Activated T-cell treated with anti-CD3 and anti-CD28 coated beads, Interleukin-2, amount 50 U/mL, for 72 hours (primary cell): ENCODE data around the gene NANOS1. TPM values are rescaled to one million over a fixed set of nuclear protein-coding genes. Genes with fewer than 3 reads are reported as not detected.

Experiments
- ATAC-seq, 2 donors: fragments of 150-1000 bp; cut with Tn5 transposase; replicated peaks in 1 of 2; 2 replicates each; pipeline ENCODE4 v1.10.0; 2021; ENCODE audit warnings: moderate library complexity in 2 of 2, mild to moderate bottlenecking in 1 of 2
- DNase-seq, 2 donors: peaks; one replicate each; pipeline ENCODE4 v3.0.0; 2021 to 2022; ENCODE audit warnings: mixed read lengths in 1 of 2
- H3K27ac Mint-ChIP-seq: one replicate; pipeline ENCODE4 v1.8.0; 2022; ENCODE audit warnings: mild to moderate bottlenecking, moderate library complexity, mixed read lengths
- H3K27me3 Mint-ChIP-seq: one replicate; pipeline ENCODE4 v1.8.0; 2022; ENCODE audit warnings: low read depth, mixed read lengths
- H3K36me3 Mint-ChIP-seq, 2 donors: one replicate each; pipeline ENCODE4 v1.8.0; 2022; ENCODE audit warnings: mixed read lengths in 2 of 2, mild to moderate bottlenecking in 1 of 2; ENCODE audit not compliant: insufficient read depth in 2 of 2
- H3K4me1 Mint-ChIP-seq: one replicate; pipeline ENCODE4 v1.8.0; 2022; ENCODE audit warnings: low read depth, mixed read lengths
- H3K4me3 Mint-ChIP-seq, 2 donors: one replicate each; pipeline ENCODE4 v1.8.0; 2022; ENCODE audit warnings: mild to moderate bottlenecking in 2 of 2, mixed read lengths in 2 of 2, moderate library complexity in 2 of 2
- H3K9me3 Mint-ChIP-seq, 2 donors: one replicate each; pipeline ENCODE4 v1.8.0; 2022; ENCODE audit warnings: mixed read lengths in 2 of 2
- total RNA-seq, 2 donors: library from RNA; stranded (reverse); gene quantifications; one replicate each; pipeline ENCODE4 v1.2.3, GENCODE V29; 2022

NANOS1 gene
- total RNA-seq, 2 donors from 2014 or later, result 0.31 to 0.37 TPM

GRCh38 chr10:118995739-118996138 is 33.8 kb upstream of the NANOS1 start:
- H3K27ac Mint-ChIP-seq, result no peak overlapping the region
- no peak overlapping the region for H3K4me3 Mint-ChIP-seq
- H3K4me1 Mint-ChIP-seq, result no peaks in the 10 kb centered on the region
- DNase-seq (no peak), ATAC-seq (no peak)
- peaks cover 40% of the 10 kb centered on the region for H3K27me3 Mint-ChIP-seq
- no peaks in the 10 kb centered on the region for H3K9me3 Mint-ChIP-seq
- no peaks in the 10 kb centered on the region for H3K36me3 Mint-ChIP-seq

DNA sequence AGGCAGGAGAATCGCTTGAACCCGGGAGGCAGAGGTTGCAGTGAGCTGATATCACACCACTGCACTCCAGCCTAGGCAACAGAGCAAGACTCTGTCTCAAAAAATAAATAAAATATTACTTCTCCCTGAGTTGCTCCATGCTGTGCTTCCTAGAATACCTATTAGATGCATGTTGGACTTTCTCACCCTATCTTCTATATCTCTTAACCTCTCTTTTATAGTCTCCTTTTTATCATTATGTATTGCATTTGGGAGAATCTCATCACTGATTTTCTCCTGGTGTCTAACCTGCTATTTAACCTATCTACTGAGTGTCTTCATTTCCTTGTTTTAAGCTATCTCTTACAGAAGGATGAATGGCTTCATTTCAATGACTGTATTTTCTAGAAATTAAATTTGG is 32.1 kb upstream of the NANOS1 start:
- Mint-ChIP-seq H3K9me3 (no peaks in the 10 kb centered on the region), H3K27me3 (peaks cover 35% of the 10 kb centered on the region), H3K4me1 (no peaks in the 10 kb centered on the region), H3K36me3 (no peaks in the 10 kb centered on the region), H3K4me3 (no peak overlapping the region), H3K27ac (no peak overlapping the region)
- no peak for DNase-seq
- ATAC-seq, result no peak

DNA sequence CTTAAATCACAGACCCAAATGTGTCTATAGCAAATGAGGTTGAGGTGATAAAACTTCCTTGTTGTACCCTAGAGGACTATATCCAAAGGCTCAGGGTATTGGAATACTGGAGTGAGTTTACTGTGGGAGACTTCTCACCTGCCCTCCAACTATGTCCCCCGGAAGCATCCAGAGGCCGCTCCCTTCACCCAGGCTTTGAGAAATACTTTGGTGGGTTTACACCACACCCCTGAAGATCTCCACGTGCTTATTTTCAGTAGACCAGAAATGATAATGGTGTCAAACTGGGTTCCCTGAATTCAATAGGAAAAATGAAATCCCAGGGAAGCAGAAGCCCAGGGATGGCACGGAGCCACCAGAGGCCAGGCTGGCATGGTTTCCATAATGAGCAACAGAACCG is 31.3 kb upstream of the NANOS1 start:
- Mint-ChIP-seq H3K27me3 (peaks cover 32% of the 10 kb centered on the region), H3K27ac (no peak overlapping the region), H3K4me1 (no peaks in the 10 kb centered on the region), H3K9me3 (no peaks in the 10 kb centered on the region), H3K36me3 (no peaks in the 10 kb centered on the region), H3K4me3 (no peak overlapping the region)
- DNase-seq, result no peak
- ATAC-seq, result no peak

DNA sequence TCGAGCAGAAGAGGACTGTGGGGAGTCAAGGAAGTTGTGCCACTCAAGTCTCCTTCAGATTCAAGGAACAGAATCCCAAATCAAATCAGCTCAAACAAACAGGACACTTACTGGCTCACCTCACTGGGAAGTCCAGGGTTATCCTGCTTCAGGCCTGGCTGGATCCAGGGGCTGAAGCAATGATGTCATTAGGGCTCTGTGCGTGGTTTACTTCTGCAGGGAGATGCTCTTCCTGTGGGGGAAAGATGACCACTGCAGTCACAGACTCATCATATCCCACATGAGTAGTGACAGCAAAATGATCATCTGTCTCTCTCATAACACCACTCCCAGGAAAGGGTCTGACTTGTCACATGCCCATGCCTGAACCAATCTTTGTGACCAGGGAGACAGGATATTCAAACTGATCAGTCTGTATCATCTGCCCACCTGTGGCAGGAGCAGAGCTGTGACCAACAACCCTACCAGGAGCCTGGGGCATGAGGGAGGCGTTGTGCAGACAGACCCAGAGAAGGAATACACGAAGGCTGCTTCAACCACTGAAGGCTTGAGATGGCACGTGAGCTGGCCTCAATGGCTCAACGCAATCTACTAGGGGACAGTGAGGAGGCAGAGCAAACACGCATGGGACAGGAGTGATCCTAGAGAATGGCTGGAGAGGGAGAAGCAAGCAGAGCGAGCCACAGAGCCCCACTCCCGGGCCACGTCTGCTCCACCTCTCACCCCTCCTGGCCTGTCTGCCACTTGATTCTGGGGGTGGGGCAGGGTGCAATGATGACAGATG is 27.6 kb upstream of the NANOS1 start:
- H3K27me3 Mint-ChIP-seq, result peaks cover 34% of the 10 kb centered on the region
- no peak for ATAC-seq
- no peak overlapping the region for H3K27ac Mint-ChIP-seq
- H3K4me1 Mint-ChIP-seq, result no peaks in the 10 kb centered on the region
- H3K36me3 Mint-ChIP-seq, result no peaks in the 10 kb centered on the region
- H3K9me3 Mint-ChIP-seq, result no peaks in the 10 kb centered on the region
- DNase-seq, result no peak
- no peak overlapping the region for H3K4me3 Mint-ChIP-seq

- no peak overlapping the region for H3K27ac Mint-ChIP-seq
- no peak overlapping the region for H3K4me3 Mint-ChIP-seq
- H3K9me3 Mint-ChIP-seq, result no peaks in the 10 kb centered on the region
- H3K4me1 Mint-ChIP-seq, result no peaks in the 10 kb centered on the region
- no peak for DNase-seq
- peaks cover 26% of the 10 kb centered on the region for H3K27me3 Mint-ChIP-seq
- ATAC-seq, result no peak
- H3K36me3 Mint-ChIP-seq, result no peaks in the 10 kb centered on the region
These were observed 25.8 kb upstream of the NANOS1 start for GRCh38 chr10:119003572-119004289.

DNA sequence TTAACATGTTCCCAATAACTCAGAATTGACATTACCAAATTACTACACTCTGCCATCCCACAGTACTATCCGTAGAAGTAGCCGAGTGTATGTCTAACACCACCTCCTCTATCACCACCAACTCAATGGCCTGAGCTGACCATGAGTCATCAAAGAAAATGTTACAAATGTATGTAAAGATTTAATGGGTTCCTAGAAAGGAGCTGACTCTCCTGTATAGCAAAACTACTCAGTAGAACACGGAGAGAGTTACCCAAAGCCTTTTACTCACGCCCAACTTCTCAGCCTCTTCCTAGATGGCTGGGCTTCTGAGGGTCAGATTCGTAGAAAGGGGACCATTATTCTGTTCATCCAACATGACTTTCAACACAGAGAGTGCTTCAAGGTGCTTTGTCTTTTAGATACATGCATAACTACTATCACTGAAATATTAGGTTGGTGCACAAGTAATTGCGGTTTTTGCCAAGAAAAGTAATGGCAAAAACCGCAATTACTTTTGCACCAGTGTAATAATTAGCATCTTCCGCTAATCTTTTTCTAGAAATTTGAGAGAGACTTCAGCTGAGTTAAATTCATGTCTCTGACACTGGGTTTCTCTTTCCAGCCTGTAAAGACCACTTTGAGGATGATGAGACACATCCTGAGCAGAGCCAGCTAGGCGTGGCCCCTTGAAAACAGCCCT is 24.0 kb upstream of the NANOS1 start:
- Mint-ChIP-seq H3K27ac (no peak overlapping the region), H3K4me3 (no peak overlapping the region), H3K27me3 (peaks cover 29% of the 10 kb centered on the region), H3K9me3 (no peaks in the 10 kb centered on the region), H3K4me1 (no peaks in the 10 kb centered on the region), H3K36me3 (no peaks in the 10 kb centered on the region)
- ATAC-seq (no peak), DNase-seq (no peak)

GRCh38 chr10:119006451-119007210 is 22.9 kb upstream of the NANOS1 start:
- DNase-seq (no peak), ATAC-seq (no peak)
- H3K27me3 Mint-ChIP-seq, result peaks cover 31% of the 10 kb centered on the region
- no peak overlapping the region for H3K27ac Mint-ChIP-seq
- H3K9me3 Mint-ChIP-seq, result no peaks in the 10 kb centered on the region
- H3K4me1 Mint-ChIP-seq, result no peaks in the 10 kb centered on the region
- H3K4me3 Mint-ChIP-seq, result no peak overlapping the region
- H3K36me3 Mint-ChIP-seq, result no peaks in the 10 kb centered on the region

GRCh38 chr10:119007211-119007574 is 22.3 kb upstream of the NANOS1 start:
- ATAC-seq (no peak), DNase-seq (no peak)
- H3K4me3 Mint-ChIP-seq, result no peak overlapping the region
- no peak overlapping the region for H3K27ac Mint-ChIP-seq
- peaks cover 25% of the 10 kb centered on the region for H3K27me3 Mint-ChIP-seq
- H3K4me1 Mint-ChIP-seq, result no peaks in the 10 kb centered on the region
- no peaks in the 10 kb centered on the region for H3K36me3 Mint-ChIP-seq
- H3K9me3 Mint-ChIP-seq, result no peaks in the 10 kb centered on the region

DNA sequence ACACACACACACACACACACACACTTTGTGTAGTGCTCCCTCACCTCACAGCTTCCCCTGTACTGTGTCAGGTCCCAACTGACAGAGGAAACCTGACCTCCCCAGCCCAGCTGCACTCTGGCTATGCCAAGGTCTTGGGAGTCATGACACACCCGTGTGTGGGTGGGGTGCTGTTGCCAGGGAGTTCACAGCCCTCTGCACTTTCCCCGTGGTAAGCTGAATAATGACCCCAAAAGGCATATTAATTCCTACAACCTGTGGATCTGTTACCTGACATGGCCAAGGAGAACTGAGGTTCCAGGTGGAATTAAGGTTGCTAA is 8.9 kb upstream of the NANOS1 start:
- Mint-ChIP-seq H3K4me1 (no peaks in the 10 kb centered on the region), H3K36me3 (no peaks in the 10 kb centered on the region), H3K27me3 (no peaks in the 10 kb centered on the region), H3K4me3 (no peak overlapping the region), H3K9me3 (no peaks in the 10 kb centered on the region), H3K27ac (no peak overlapping the region)
- DNase-seq, result peak in 1 of 2 donors; percentile 29
- ATAC-seq, result peak; percentile 47 to 60

- Mint-ChIP-seq H3K27ac (no peak overlapping the region), H3K4me1 (no peaks in the 10 kb centered on the region), H3K4me3 (no peak overlapping the region), H3K27me3 (peaks cover 6% of the 10 kb centered on the region), H3K9me3 (no peaks in the 10 kb centered on the region), H3K36me3 (no peaks in the 10 kb centered on the region)
- ATAC-seq, result no peak
- no peak for DNase-seq
These were observed 6.5 kb upstream of the NANOS1 start for GRCh38 chr10:119022846-119023552.

DNA sequence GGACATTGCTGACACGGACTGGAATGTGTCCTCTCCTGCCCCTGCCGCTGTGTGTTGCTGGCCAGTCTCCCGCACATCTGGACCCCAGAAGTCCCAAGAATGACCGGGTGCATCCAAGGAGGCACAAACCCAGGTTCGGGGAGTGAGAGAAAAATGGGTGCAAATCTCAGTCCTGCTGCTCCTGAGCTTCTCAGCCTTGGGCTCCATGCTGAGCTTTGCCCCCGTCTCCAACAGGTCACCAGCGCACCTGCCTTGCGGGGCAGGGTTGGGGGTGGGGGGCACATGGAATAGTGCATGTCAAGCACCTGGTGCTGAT is 6.0 kb upstream of the NANOS1 start:
- no peaks in the 10 kb centered on the region for H3K9me3 Mint-ChIP-seq
- H3K4me3 Mint-ChIP-seq, result no peak overlapping the region
- peaks cover 10% of the 10 kb centered on the region for H3K27me3 Mint-ChIP-seq
- DNase-seq (no peak), ATAC-seq (no peak)
- no peaks in the 10 kb centered on the region for H3K36me3 Mint-ChIP-seq
- no peak overlapping the region for H3K27ac Mint-ChIP-seq
- no peaks in the 10 kb centered on the region for H3K4me1 Mint-ChIP-seq

GRCh38 chr10:119024882-119025281 is 4.6 kb upstream of the NANOS1 start:
- DNase-seq (no peak), ATAC-seq (no peak)
- Mint-ChIP-seq H3K27me3 (peaks cover 10% of the 10 kb centered on the region), H3K9me3 (no peaks in the 10 kb centered on the region), H3K27ac (no peak overlapping the region), H3K36me3 (no peaks in the 10 kb centered on the region), H3K4me3 (no peak overlapping the region), H3K4me1 (no peaks in the 10 kb centered on the region)

DNA sequence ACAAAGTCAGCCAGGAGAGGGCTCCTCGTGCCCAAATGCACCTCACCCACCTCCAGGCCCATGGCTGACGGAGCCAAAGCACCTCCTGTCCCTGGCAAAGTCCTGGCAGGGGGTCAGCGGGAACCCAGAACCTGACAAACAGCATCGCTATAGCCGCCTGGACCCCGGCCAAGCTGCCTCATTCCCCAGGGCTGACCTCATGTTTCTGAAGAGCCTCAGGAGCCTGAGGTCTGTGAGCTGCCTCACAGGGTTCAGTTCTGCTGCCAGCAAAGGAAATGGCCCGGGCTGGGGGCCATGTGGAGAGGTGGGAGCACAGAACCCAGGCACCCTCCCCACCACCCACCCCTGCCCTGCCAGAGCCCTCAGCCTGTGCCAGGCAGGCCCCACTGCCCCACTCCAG is 4.2 kb upstream of the NANOS1 start:
- H3K27ac Mint-ChIP-seq, result no peak overlapping the region

More for the DNA sequence above, 4.2 kb upstream of the NANOS1 start:
- Mint-ChIP-seq H3K4me1 (no peaks in the 10 kb centered on the region), H3K4me3 (no peak overlapping the region), H3K9me3 (no peaks in the 10 kb centered on the region), H3K27me3 (peaks cover 10% of the 10 kb centered on the region), H3K36me3 (no peaks in the 10 kb centered on the region)
- no peak for DNase-seq
- no peak for ATAC-seq
